Fibroblast of skin of back (primary cell): ENCODE data around the gene ATP8B2.
A peak's percentile ranks its signal among the peaks of the same experiment; 100 is the strongest.
"Not testable (repeated sequence)": the region's sequence is repeated elsewhere in the genome, so short reads cannot be mapped to it uniquely, and the experiment has no call there.

Experiments
- DNase-seq: peaks from one replicate; pipeline ENCODE4 v3.0.0-alpha.2; 2013

The ATP8B2 gene

GRCh38 chr1:154323493-154323892, 1.8 kb upstream of the ATP8B2 start:
- DNase-seq: no peak

GRCh38 chr1:154324241-154324640, 1.1 kb upstream of the ATP8B2 start:
- DNase-seq: no peak

- peak; percentile 92 for DNase-seq
Observed at GRCh38 chr1:154325583-154326545, 539 bp downstream of the ATP8B2 start.

GRCh38 chr1:154326546-154327465, 1.5 kb downstream of the ATP8B2 start:
- peak; percentile 90 for DNase-seq

- DNase-seq: no peak
Observed at GRCh38 chr1:154327466-154328317, 2.4 kb downstream of the ATP8B2 start.

GRCh38 chr1:154328318-154329151, 3.2 kb downstream of the ATP8B2 start:
- DNase-seq: peak; percentile 72

GRCh38 chr1:154329152-154329521, 3.8 kb downstream of the ATP8B2 start:
- DNase-seq: peak; percentile 91

GRCh38 chr1:154329551-154330131, 4.3 kb downstream of the ATP8B2 start:
- DNase-seq: peak; percentile 40

- DNase-seq: no peak
Observed at GRCh38 chr1:154330669-154331068, 5.3 kb downstream of the ATP8B2 start.

- DNase-seq: peak; percentile 35
Observed at GRCh38 chr1:154334079-154335024, 9.0 kb downstream of the ATP8B2 start.

GRCh38 chr1:154335025-154335714, 9.8 kb downstream of the ATP8B2 start:
- DNase-seq: peak; percentile 87

GRCh38 chr1:154337253-154337894, 12.0 kb downstream of the ATP8B2 start:
- DNase-seq: no peak

- no peak for DNase-seq
Observed at GRCh38 chr1:154338875-154339274, 13.6 kb downstream of the ATP8B2 start.

GRCh38 chr1:154341366-154341765, 16.0 kb downstream of the ATP8B2 start:
- not testable (repeated sequence) for DNase-seq

GRCh38 chr1:154342132-154342531, 16.8 kb downstream of the ATP8B2 start:
- DNase-seq: no peak

- no peak for DNase-seq
Observed at GRCh38 chr1:154342836-154343472, 17.6 kb downstream of the ATP8B2 start.

- DNase-seq: peak; percentile 53
Observed at GRCh38 chr1:154344977-154345837, 19.9 kb downstream of the ATP8B2 start.
